Measurements from ENCODE around the gene EGFR. TPM values are rescaled to one million over a fixed set of nuclear protein-coding genes. Genes with fewer than 3 reads are reported as not detected.

Gene EGFR
- total RNA-seq, 3 donors from 2014 or later: 61.9 to 164 (median 65.0) TPM

- no peak for TF ChIP-seq POLR2AphosphoS5 (IDR thresholded peaks at IDR 0.05)
- TF ChIP-seq CTCF (IDR thresholded peaks at IDR 0.05): no peak
- no peak for TF ChIP-seq POLR2A (IDR thresholded peaks at IDR 0.05)
- no peaks in the 10 kb centered on the region for H3K9me3 ChIP-seq
- H3K4me3 ChIP-seq: no peak overlapping the region
- no peaks in the 10 kb centered on the region for H3K27me3 ChIP-seq
- H3K36me3 ChIP-seq: no peaks in the 10 kb centered on the region
- intact Hi-C loops (cut with DNase I; ENCODE audit: low total_unique reads): no loop called here
- H3K4me1 ChIP-seq: peaks cover 3 to 11% of the 10 kb centered on the region in 2 donors
- DNase-seq (ENCODE audit: low spot score in 2 of 2): no peak
- peak overlapping the region in 1 of 2 donors; percentile 83 for H3K27ac ChIP-seq
These were observed 27.9 kb downstream of the EGFR start for GRCh38 chr7:55046582-55047342.

GRCh38 chr7:55048221-55048859, 29.5 kb downstream of the EGFR start:
- intact Hi-C loops (cut with DNase I; ENCODE audit: low total_unique reads): no loop called here
- H3K4me1 ChIP-seq: peaks cover 9 to 11% of the 10 kb centered on the region in 2 donors
- no peaks in the 10 kb centered on the region for H3K36me3 ChIP-seq
- TF ChIP-seq POLR2A (IDR thresholded peaks at IDR 0.05) (no peak), CTCF (IDR thresholded peaks at IDR 0.05) (no peak), POLR2AphosphoS5 (IDR thresholded peaks at IDR 0.05) (no peak)
- H3K27ac ChIP-seq: peak overlapping the region; percentile 49 to 50
- DNase-seq (ENCODE audit: low spot score in 2 of 2): peak in 1 of 2 donors; percentile 47
- no peaks in the 10 kb centered on the region for H3K27me3 ChIP-seq
- no peaks in the 10 kb centered on the region for H3K9me3 ChIP-seq
- no peak overlapping the region for H3K4me3 ChIP-seq

- Histone ChIP-seq H3K27ac (peak overlapping the region in 1 of 2 donors; percentile 7), H3K9me3 (no peaks in the 10 kb centered on the region), H3K36me3 (no peaks in the 10 kb centered on the region), H3K4me1 (peaks cover 7 to 24% of the 10 kb centered on the region in 2 donors), H3K27me3 (no peaks in the 10 kb centered on the region), H3K4me3 (no peak overlapping the region)
- no peak for DNase-seq (ENCODE audit: low spot score in 2 of 2)
- TF ChIP-seq POLR2AphosphoS5 (IDR thresholded peaks at IDR 0.05) (no peak), CTCF (IDR thresholded peaks at IDR 0.05) (no peak), POLR2A (IDR thresholded peaks at IDR 0.05) (no peak)
- intact Hi-C loops (cut with DNase I; ENCODE audit: low total_unique reads): no loop called here
These were observed 31.5 kb downstream of the EGFR start for GRCh38 chr7:55050281-55050680.

GRCh38 chr7:55052081-55052480, 33.3 kb downstream of the EGFR start:
- Histone ChIP-seq H3K4me1 (peaks cover 7 to 29% of the 10 kb centered on the region in 2 donors), H3K27me3 (no peaks in the 10 kb centered on the region), H3K9me3 (no peaks in the 10 kb centered on the region), H3K27ac (peak overlapping the region; percentile 83 to 92), H3K4me3 (no peak overlapping the region), H3K36me3 (no peaks in the 10 kb centered on the region)
- no peak for DNase-seq (ENCODE audit: low spot score in 2 of 2)
- intact Hi-C loops (cut with DNase I; ENCODE audit: low total_unique reads): no loop called here
- no peak for TF ChIP-seq POLR2A (IDR thresholded peaks at IDR 0.05)
- no peak for TF ChIP-seq POLR2AphosphoS5 (IDR thresholded peaks at IDR 0.05)
- TF ChIP-seq CTCF (IDR thresholded peaks at IDR 0.05): no peak

Data from breast epithelium (tissue), 4 donors.